GM18951 (cell line): ENCODE results near the gene CRYGA.
"Not testable (repeated sequence)": the region's sequence is repeated elsewhere in the genome, so short reads cannot be mapped to it uniquely, and the experiment has no call there.

Experiments used
- POLR2A ChIP-seq: IDR thresholded peaks from 4 replicates; pipeline ENCODE4 v1.6.1; 2011; ENCODE audit warnings: mild to moderate bottlenecking; ENCODE audit not compliant: insufficient read length, insufficient read depth; ENCODE audit errors: extremely low read depth
- in situ Hi-C: fragments of 300-500 bp; cut with MboI; formaldehyde crosslinking; loops from one replicate; pipeline ENCODE4 v1.12.0; 2022; ENCODE audit warnings: low sequenced_read_pairs, mixed read lengths, inconsistent platforms; ENCODE audit not compliant: unreplicated experiment

Gene CRYGA

DNA sequence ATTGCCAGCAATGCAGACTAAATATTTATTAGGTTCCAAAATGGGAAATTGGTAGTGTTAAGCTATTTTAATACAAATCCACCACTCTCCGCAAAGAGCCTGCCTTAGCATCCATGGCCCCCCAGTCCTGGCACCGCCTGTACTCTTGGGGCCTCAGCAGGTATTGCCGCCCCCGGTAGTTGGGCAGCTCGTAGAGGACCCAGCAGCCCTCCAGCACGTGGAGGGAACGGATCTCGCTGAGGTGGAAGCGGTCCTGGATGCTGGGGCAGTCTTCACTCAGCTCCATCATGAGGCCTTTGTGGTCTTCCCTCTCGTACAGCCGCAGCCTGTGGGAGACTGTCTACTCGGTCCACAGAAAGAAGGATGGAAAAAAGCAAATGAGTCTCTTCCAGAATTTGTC is 35.3 kb downstream of the CRYGA start:
- TF ChIP-seq POLR2A, result no peak
- in situ Hi-C loops, result no loop called here

DNA sequence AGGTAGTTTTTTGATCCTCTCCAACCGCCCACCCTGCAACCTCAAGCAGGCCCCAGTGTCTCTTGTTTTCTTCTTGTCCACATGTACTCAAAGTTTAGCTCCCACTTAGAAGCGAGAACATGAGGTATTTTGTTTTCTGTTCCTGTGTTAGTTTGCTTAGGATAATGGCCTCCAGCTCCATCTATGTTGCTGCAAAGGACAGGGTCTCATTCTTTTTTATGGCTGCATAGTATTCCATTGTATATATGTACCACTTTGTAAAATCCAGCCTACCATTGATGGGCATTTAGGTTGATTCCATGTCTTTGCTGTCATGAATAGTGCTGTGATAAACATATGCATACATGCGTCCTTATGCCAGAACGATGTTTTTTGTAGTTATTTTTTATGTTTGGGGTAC is 36.3 kb downstream of the CRYGA start:
- in situ Hi-C loops, result no loop called here

DNA sequence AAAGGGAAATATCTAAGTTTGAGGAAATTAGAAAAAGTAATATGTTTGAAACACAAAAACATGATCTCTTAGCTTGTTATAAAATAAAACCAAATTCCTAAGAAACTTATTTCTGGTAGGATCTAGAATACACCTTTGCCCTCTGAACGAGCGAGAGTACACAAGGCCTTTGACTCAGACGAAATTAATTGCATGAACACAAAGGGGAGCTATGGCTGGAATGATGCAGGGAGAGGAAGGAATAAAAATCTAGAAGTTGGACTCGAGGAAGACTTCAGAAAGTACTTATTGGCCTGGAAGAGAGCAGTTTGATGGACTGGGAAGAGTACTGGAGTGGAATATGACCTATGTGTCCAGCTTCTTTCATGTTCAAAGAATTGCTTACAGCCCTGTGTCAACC is 38.1 kb downstream of the CRYGA start:
- in situ Hi-C loops, result no loop called here
- no peak for TF ChIP-seq POLR2A

More for the DNA sequence above, 36.3 kb downstream of the CRYGA start:
- no peak for TF ChIP-seq POLR2A

DNA sequence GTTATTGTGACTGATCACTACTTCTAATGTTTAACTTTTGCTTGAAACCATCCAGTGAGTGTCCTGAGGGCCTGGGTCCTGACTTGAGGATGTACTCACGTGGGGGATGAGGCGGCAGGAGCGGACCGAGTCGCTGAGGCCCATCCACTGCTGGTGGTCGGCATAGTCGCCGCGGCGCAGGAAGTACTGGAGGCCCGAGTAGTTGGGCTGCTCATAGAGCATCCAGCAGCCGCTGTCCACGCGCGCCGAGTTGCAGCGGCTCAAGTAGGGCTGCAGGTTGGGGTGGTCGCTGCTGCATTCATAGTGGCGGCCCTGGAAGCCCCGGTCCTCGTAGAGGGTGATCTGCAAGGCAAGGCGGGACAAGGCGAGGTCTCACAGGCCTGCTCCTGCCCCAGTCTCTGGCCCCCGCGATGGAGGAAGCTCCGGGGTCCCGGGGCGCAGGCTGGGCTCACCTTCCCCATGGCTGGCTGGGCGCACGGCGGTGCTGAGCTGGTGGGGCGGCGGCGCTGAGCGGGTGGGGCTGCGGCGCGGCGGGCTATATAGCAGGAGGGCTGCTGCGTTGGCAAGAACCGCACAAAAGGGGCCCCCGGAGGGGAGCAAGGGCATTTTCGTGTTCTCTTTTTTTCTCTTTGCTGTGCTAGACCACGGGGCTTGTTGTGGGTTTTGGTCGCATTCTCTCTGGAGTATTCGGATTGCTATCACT is 39.2 kb downstream of the CRYGA start, which contains the start of gene CRYGD:
TSS of gene CRYGD (minus strand) at position 512 of the 703 bp plus-strand sequence. CDS start at position 461, 51 bp downstream.
- in situ Hi-C loops, result not testable (repeated sequence)

DNA sequence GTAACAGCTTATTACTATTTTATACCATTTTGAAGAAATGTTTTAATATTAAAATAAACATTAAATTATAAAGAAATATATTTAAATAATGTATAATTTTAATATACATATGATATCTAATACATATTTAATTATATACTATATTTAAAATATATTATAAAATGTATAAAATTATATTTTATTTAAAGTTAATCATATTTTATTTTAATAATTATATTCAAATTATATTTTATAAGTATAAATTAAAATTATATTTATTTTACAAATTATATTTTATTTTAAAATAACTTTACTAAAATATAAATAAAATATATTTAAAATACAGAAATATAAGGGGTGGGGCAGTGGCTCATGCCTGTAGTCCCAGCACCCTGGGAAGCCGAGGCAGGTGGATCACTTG is 41.1 kb downstream of the CRYGA start:
- TF ChIP-seq POLR2A, result no peak
- in situ Hi-C loops, result no loop called here

DNA sequence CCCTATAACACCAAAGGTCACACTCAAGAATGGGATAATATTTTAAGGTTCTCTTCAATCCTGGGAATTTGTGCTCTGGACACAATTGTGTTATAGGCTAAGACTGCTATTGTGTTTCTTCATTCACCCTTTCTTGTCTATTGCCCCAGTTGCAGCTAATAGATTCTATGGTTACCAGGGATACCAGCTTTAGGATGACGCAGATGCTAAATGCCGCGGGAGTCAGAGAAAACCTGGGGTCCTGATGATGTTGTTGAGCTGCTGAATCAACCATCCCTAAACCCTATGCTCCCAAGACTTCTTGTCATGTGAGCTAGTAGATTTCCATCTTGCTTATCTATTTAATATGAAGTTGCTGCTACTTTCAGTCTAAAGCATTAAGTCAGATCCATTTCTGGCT is 44.5 kb downstream of the CRYGA start:
- no peak for TF ChIP-seq POLR2A
- in situ Hi-C loops, result no loop called here

DNA sequence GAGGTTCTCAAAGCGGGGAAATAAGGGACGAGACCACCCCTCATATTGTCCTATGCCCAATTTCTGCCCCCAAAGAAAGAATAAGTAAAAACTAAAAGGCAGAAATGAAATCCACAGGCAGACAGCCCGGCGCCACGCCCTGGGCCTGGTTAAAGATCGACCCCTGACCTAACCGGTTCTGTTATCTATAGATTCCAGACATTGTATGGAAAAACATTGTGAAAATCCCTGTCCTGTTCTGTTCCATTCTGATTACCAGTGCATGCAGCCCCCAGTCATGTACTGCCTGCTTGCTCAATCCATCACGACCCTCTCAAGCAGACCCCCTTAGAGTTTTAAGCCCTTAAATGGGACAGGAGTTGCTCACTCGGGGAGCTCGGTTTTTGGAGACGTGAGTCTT is 46.0 kb downstream of the CRYGA start:
- in situ Hi-C loops, result not testable (repeated sequence)

DNA sequence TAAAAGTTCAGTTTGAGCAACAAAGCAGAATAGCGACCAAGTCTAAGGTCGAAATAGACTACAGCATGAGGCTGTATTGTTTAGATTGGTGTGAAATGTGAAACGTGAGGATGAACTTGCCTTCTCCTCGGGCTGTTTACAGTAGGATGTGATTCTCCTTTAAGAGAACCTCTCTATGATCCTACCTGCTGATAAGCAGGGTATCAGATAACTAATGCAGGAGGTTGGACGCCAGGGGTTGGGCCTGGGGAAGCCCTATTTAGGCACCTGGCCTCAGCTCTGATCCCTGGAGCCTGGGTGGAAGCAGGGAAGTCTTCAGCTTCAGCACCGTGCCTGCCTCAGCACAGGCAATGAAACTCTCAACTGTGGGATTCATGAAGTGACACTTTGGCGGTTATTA is 50.4 kb downstream of the CRYGA start:
- in situ Hi-C loops, result no loop called here
- no peak for TF ChIP-seq POLR2A

DNA sequence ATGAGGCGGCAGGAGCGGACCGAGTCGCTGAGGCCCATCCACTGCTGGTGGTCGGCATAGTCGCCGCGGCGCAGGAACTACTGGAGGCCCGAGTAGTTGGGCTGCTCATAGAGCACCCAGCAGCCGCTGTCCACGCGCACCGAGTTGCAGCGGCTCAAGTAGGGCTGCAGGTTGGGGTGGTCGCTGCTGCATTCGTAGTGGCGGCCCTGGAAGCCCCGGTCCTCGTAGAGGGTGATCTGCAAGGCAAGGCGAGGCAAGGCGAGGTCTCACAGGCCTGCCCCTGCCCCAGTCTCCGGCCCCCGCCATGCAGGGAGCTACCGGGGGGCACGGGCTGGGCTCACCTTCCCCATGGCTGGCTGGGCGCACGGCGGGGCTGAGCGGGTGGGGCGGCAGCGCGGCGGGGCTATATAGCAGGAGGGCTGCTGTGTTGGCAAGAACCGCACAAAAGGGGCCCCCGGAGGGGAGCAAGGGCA is 51.1 kb downstream of the CRYGA start:
- in situ Hi-C loops, result not testable (repeated sequence)
